SU-DHL-6 (cell line): ENCODE data around the gene NPEPL1.

Experiments
- H2AFZ ChIP-seq: fragments of 200-600 bp; sonication (generic); 2 replicates; pipeline ENCODE4 v1.6.1; 2014; ENCODE audit warnings: low read depth, mild to moderate bottlenecking, moderate library complexity, mixed read lengths, antibody characterized with exemption, low read length; ENCODE audit not compliant: severe bottlenecking
- H3F3A ChIP-seq: fragments of 200-600 bp; shearing (Covaris generic); 2 replicates; pipeline ENCODE4 v1.6.0; 2016; ENCODE audit warnings: antibody characterized with exemption, mild to moderate bottlenecking; ENCODE audit not compliant: insufficient read depth
- H3K27ac ChIP-seq: fragments of 200-600 bp; sonication (generic); 2 replicates; pipeline ENCODE4 v1.5.1; 2016; ENCODE audit warnings: low read depth, mild to moderate bottlenecking, low read length, moderate library complexity, mixed read lengths
- H3K27me3 ChIP-seq: fragments of 200-600 bp; sonication (generic), shearing (Covaris generic); 2 replicates; pipeline ENCODE4 v1.6.0; 2014; ENCODE audit warnings: mild to moderate bottlenecking, low read length
- H3K36me3 ChIP-seq: fragments of 200-600 bp; sonication (generic); 2 replicates; pipeline ENCODE4 v1.6.1; 2014; ENCODE audit warnings: mild to moderate bottlenecking, low read length, mixed read lengths
- H3K4me2 ChIP-seq: fragments of 300-600, 200-600 bp; shearing (Covaris generic), sonication (generic); 2 replicates; pipeline ENCODE4 v1.6.0; 2014; ENCODE audit warnings: low read length, low read depth, mild to moderate bottlenecking; ENCODE audit not compliant: poor library complexity, severe bottlenecking
- H3K4me3 ChIP-seq: fragments of 200-600 bp; sonication (generic); 2 replicates; pipeline ENCODE4 v1.5.1; 2014; ENCODE audit warnings: antibody characterized with exemption, low read length, mild to moderate bottlenecking, mixed read lengths; ENCODE audit not compliant: insufficient read depth, poor library complexity, severe bottlenecking
- H3K79me2 ChIP-seq: fragments of 200-600 bp; sonication (generic); 2 replicates; pipeline ENCODE4 v1.6.1; 2014; ENCODE audit warnings: mild to moderate bottlenecking, low read length, moderate library complexity; ENCODE audit not compliant: insufficient read depth
- H3K9ac ChIP-seq: fragments of 200-600 bp; sonication (generic); 2 replicates; pipeline ENCODE4 v1.7.0; 2014; ENCODE audit warnings: mild to moderate bottlenecking, low read length
- H3K9me2 ChIP-seq: fragments of 200-600 bp; sonication (generic); replicated peaks from 2 replicates; pipeline ENCODE4 v1.6.1; 2014; ENCODE audit warnings: low read length; ENCODE audit not compliant: insufficient read depth
- H3K9me3 ChIP-seq: fragments of 200-600 bp; sonication (generic); 2 replicates; pipeline ENCODE4 v1.6.1; 2014; ENCODE audit warnings: low read length, mixed read lengths; ENCODE audit not compliant: insufficient read depth
- H4K20me1 ChIP-seq: fragments of 200-600 bp; sonication (generic); 2 replicates; pipeline ENCODE4 v1.6.1; 2014; ENCODE audit warnings: low read depth, mild to moderate bottlenecking, antibody characterized with exemption, low read length, moderate library complexity, mixed read lengths
- CTCF ChIP-seq: fragments of 200-600 bp; sonication (generic); IDR thresholded peaks from one replicate; pipeline ENCODE4 v1.5.1; 2017; ENCODE audit warnings: antibody characterized with exemption, mild to moderate bottlenecking, low read length, moderate library complexity; ENCODE audit not compliant: insufficient read depth, poor library complexity, severe bottlenecking
- EZH2phosphoT487 ChIP-seq: fragments of 200-600 bp; sonication (generic), shearing (Covaris generic); conservative IDR thresholded peaks from 2 replicates; pipeline ENCODE4 v1.6.1; 2018; ENCODE audit warnings: mild to moderate bottlenecking, antibody characterized with exemption, low read length, moderate library complexity, mixed read lengths

Gene NPEPL1

GRCh38 chr20:58710481-58711265 is 18.1 kb downstream of the NPEPL1 start:
- Histone ChIP-seq H3K79me2 (no peaks in the 10 kb centered on the region), H3K27me3 (no peaks in the 10 kb centered on the region), H4K20me1 (no peaks in the 10 kb centered on the region), H3K27ac (no peak overlapping the region), H2AFZ (no peak overlapping the region), H3K9ac (no peak overlapping the region), H3K4me3 (no peak overlapping the region), H3K9me2 (no peaks in the 10 kb centered on the region), H3K36me3 (no peaks in the 10 kb centered on the region), H3F3A (no peaks in the 10 kb centered on the region), H3K9me3 (no peaks in the 10 kb centered on the region), H3K4me2 (no peak overlapping the region)
- no peak for TF ChIP-seq EZH2phosphoT487
- TF ChIP-seq CTCF = no peak

- Histone ChIP-seq H3K9me3 (no peaks in the 10 kb centered on the region), H2AFZ (no peak overlapping the region), H3K9me2 (no peaks in the 10 kb centered on the region), H3K4me3 (no peak overlapping the region), H3K36me3 (no peaks in the 10 kb centered on the region), H3K9ac (no peak overlapping the region), H4K20me1 (no peaks in the 10 kb centered on the region), H3K4me2 (no peak overlapping the region), H3K79me2 (no peaks in the 10 kb centered on the region), H3K27ac (no peak overlapping the region), H3K27me3 (no peaks in the 10 kb centered on the region), H3F3A (no peaks in the 10 kb centered on the region)
- TF ChIP-seq CTCF (no peak), EZH2phosphoT487 (no peak)
Measured at GRCh38 chr20:58711266-58712051, 18.9 kb downstream of the NPEPL1 start.

GRCh38 chr20:58712151-58712791 is 19.7 kb downstream of the NPEPL1 start:
- no peak for TF ChIP-seq EZH2phosphoT487
- TF ChIP-seq CTCF = no peak
- H3K9me2 ChIP-seq = no peaks in the 10 kb centered on the region
- H3K27ac ChIP-seq = no peak overlapping the region
- H3K4me3 ChIP-seq = no peak overlapping the region
- H3K9me3 ChIP-seq = no peaks in the 10 kb centered on the region
- H4K20me1 ChIP-seq = no peaks in the 10 kb centered on the region
- H3F3A ChIP-seq = no peaks in the 10 kb centered on the region
- no peak overlapping the region for H2AFZ ChIP-seq
- no peaks in the 10 kb centered on the region for H3K27me3 ChIP-seq
- H3K4me2 ChIP-seq = no peak overlapping the region
- no peaks in the 10 kb centered on the region for H3K36me3 ChIP-seq
- H3K79me2 ChIP-seq = no peaks in the 10 kb centered on the region
- H3K9ac ChIP-seq = no peak overlapping the region
